ENCODE measurements around the gene TPCN2. TPM values are rescaled to one million over a fixed set of nuclear protein-coding genes. Genes with fewer than 3 reads are reported as not detected.
"Not testable (repeated sequence)": the region's sequence is repeated elsewhere in the genome, so short reads cannot be mapped to it uniquely, and the experiment has no call there.

TPCN2 gene
- polyA plus RNA-seq (ENCODE audit: insufficient read length): 7.1 TPM

- DNase-seq (ENCODE audit: low read depth): peak; percentile 84
Observed at GRCh38 chr11:69048694-69049489, at the start of gene TPCN2. TPCN2 (plus strand) TSS chr11:69048932; CDS start chr11:69048998, 66 bp downstream.

DNA sequence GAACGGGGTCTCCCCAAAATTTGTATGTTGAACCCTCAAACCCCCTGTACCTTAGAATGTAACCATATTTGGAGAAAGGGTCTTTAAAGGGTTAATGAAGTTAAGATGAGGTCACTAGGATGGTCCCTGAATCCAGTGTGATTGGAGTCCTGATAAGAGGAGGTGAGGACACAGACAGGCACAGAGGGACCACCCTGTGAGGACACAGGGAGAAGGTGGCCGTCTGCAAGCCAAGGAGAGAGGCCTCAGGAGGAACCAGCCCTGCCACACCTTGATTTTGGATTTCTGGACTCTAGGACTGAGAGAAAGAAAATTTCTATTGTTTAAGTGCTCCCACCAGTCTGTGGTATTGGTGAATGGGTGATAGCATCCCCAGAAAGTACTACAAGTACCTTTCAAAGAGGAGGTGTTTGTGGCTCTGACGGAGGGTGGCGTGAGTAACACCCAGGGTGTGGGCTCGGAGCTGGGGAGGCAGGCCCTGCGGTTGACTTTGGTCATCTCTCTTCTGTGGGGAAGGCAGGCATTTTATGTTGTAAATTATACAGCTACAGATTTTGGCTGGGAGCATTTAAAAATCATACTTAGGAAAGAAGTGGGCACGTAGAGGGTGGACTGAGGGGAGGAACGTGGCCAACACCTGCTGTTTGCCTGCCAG lies 49.5 kb upstream of the TPCN2 start:
- DNase-seq (ENCODE audit: low read depth): no peak

- not testable (repeated sequence) for DNase-seq (ENCODE audit: low read depth)
Observed at GRCh38 chr11:68999748-69000355, 48.9 kb upstream of the TPCN2 start.

- DNase-seq (ENCODE audit: low read depth): no peak
Observed at GRCh38 chr11:69000391-69000790, 48.3 kb upstream of the TPCN2 start.

DNA sequence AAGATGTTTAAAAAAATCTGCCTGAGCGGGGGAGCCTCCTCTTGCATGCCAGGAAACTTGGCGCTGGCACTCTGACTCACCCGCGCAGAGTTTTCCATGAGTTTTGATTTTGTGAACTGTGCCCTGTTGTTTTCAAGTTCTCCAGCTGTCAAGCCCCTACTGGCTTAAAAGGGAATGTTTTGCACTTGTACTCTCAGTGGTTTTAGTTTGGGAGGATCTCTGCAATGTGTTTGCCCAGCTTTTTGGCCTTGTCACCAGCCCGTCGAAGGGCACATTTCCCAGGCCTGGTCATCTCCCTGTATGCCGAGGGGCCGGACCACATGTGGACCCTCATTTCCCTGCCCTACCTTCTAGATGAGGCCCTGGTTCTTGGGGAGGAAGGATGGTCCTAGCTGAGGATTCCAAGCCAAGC lies 47.9 kb upstream of the TPCN2 start:
- DNase-seq (ENCODE audit: low read depth): no peak

DNA sequence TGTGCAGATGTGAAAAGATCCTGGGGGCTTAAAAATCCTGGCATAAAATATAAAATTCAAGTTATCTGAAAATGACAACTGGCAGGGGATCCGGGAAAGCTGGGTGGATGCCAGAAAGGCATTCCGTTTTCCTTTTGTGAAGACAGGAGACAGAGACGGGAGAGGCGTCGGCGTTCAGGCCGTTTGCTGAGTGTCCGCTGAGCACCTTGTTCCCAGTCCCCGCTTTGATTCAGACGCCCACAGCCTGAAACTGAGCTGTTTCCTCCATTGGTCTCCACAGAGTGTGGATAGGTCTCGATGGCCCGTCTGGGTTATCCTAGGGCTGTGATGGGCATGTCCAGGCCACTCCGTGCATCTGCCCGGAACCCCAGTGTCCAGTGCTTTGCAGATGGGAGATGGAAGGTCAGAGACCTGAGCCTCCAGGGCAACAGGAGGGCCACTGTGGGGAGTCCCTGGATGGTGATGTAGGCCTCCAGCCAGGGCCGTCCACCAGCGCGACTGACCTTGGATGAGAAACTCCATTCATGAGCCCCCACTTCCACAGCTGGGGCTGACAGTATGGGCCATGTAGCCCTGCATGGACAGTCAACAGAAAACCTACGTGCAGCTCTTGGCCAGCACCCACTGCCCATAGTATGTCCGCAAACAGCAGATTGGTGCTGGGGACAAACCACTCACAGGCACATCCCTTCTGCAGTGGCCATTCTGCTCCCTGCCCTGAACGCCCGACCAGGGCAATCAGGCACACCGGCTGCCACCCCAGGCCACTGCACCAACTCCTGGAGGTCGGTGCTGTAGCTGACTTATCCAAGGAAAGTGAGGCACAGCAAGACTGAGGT lies 47.3 kb upstream of the TPCN2 start:
- no peak for DNase-seq (ENCODE audit: low read depth)

GRCh38 chr11:69002110-69002569 lies 46.6 kb upstream of the TPCN2 start:
- no peak for DNase-seq (ENCODE audit: low read depth)

DNA sequence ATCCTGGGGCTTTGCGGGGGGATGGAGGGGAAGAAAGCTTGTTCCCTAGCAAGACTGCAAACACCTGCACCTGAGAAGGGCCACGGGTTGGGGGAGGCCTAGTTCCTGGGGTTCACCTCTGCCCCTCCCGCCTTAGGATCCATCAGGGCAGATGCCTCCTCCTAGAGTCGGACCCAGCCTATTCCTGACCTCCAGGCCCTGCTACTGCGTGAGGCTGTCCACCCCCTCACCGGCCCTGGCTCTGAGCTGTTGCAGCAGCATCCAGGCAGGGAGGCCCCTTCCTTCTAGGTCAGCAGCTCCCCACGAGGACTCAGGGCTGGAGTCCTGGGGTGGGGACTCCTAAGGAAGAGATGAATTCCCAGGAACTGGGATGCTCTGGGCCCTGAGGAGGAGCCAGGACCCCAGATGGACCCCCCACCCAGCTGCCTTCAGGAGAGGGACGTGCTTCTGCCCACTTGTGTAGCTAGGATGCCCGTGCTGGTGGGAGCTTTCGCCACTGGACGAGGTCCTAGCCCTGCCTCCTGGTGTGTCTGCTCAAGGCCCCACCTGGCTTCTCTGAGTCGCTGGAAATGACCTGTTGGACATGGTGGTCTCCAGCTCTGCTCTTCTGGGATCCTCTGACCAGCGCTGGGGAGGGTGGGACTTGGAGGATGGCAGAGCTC lies 46.0 kb upstream of the TPCN2 start:
- DNase-seq (ENCODE audit: low read depth): no peak

DNA sequence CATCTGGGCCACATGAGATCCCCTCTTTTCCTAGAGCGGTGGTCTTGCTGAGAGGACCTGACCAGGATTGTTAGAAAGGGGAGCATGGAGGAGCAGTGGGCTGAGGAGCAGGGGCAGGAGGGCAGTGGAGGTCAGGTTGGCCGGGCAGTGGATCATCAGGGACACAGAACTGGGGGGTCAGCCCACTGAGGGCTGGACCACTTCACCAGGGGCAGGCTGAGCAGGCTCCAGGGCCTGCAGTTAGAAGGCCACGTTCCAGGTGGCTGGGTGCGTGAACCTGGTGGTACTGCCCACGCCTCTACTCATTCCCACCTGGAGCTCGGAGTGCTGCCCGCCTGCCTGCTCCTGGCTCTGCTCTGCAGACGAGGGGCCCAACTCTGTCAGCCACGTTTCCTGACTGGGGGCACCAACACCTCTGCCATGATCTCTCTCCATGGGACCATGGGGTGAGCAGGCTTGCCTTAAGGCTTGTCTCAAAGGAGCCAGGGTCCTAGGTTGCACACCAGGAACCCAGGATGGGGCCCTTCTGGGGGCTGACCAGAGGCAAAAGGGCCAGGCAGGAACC lies 45.3 kb upstream of the TPCN2 start:
- DNase-seq (ENCODE audit: low read depth): no peak

DNA sequence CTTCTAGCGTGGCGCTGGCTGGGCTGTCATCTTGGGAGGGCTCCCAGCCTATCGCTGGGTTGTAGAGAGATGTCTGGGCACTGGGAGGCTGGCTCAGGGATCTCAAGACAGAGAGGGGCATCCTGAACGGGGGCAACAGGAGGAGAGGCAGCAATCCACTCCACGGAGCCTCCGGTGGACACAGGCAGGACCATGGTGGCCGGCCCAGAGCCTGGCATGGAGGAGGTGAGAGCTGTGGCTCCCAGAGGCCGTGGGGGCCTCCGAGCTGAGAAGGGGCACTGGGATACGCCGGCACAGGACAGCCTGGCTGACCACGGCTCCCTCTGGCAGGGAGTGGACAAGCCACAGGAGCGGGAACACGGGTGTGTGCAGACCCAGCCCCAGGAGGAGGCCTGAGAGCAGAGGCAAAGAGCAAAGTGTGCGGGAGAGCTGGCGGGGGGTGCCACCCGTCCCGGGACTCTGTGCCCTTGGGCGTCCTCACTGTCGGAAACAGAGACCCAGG lies 44.8 kb upstream of the TPCN2 start:
- no peak for DNase-seq (ENCODE audit: low read depth)

GRCh38 chr11:69004411-69005182 lies 44.1 kb upstream of the TPCN2 start:
- no peak for DNase-seq (ENCODE audit: low read depth)

DNA sequence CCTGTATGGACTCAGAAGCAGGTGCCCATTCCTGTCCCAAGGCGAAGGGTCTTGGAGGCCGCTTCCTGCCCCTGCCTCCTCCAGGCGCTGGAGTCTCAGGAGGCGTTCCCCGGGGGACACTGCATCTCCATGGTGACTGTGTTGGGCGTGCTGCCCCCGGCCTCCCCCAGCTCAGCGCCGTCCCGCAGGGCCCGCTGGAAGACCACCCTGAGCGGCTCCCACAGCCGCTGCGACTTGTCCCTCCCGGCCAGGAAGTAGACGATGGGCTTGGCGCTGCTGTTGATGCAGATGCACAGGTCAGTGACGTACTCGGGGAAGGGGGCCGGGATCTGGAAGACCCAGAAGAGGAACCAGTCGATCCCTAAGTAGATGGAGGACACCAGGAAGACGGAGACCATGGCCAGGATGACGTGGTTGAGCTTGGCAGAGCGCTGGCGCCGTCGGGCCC lies 43.5 kb upstream of the TPCN2 start:
- DNase-seq (ENCODE audit: low read depth): no peak

- no peak for DNase-seq (ENCODE audit: low read depth)
Observed at GRCh38 chr11:69005631-69006368, 42.9 kb upstream of the TPCN2 start.

- no peak for DNase-seq (ENCODE audit: low read depth)
Observed at GRCh38 chr11:69006816-69007215, 41.9 kb upstream of the TPCN2 start.

GRCh38 chr11:69007975-69008381 lies 40.8 kb upstream of the TPCN2 start:
- no peak for DNase-seq (ENCODE audit: low read depth)

GRCh38 chr11:69008737-69009440 lies 39.8 kb upstream of the TPCN2 start:
- DNase-seq (ENCODE audit: low read depth): no peak

DNA sequence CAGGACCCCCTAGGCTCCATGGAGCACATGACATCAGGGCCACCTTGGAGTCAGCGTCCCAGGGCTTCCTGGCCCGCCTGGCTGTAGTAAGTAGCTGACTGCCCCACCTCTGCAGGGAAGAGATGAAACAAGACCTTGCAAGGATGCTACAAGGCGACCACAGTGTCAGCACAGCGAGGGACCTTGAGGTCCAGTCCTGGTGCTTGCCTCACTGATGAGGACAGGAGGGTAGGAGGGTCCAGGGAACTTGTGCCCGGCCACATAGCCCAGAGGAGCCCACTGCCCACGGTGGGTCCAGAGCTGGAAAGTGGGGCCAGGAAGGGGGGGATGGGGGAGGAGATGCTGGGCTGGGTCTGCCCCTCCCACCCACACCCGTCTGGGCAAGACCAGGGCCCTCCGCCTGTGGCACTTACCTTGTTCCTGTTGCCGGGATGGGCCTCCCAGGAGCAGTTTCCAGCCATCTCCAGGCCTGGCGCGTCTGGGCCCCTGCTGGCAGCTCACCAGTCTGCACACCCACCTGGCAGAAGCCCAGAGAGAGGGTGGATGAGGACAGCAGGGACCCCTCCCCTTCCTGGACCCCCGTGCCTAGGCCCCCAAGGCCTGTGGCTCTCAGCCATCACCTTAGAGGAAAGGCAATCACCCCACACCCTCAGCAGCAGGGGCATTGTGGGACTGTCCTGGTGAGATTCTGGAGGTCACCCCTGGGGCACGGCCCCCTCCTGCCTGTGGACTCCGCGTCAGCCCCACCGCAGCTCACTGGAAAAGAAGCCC lies 39.1 kb upstream of the TPCN2 start:
- DNase-seq (ENCODE audit: low read depth): no peak

Measured in forelimb muscle (tissue), 1 donor.